Measurements from ENCODE around the gene ITPRIP.

GRCh38 chr10:104301907-104302690 lies 36.2 kb downstream of the ITPRIP start:
- TF ChIP-seq EZH2 (IDR thresholded peaks at IDR 0.05): no peak
- TF ChIP-seq CTCF (IDR thresholded peaks at IDR 0.05): no peak
- no peak for TF ChIP-seq EZH2phosphoT487 (IDR thresholded peaks at IDR 0.05)

All from neural progenitor cell (in vitro differentiated cells).